CD4-positive, alpha-beta T cell (primary cell): ENCODE results near the gene F10. TPM values are rescaled to one million over a fixed set of nuclear protein-coding genes. Genes with fewer than 3 reads are reported as not detected.

Source experiments
- ATAC-seq: fragments of 200-7000 bp; cut with Tn5 transposase; one replicate; pipeline ENCODE4 v1.10.0; 2022; ENCODE audit warnings: mild to moderate bottlenecking; ENCODE audit not compliant: poor library complexity
- CTCF ChIA-PET: fragments of 350-600 bp; sonication (Branson Sonifier 250); formaldehyde crosslinking; loops from one replicate; lab custom pipeline; 2021; ENCODE audit warnings: antibody characterized with exemption, inconsistent platforms; lab: Charles Lee
- POLR2A ChIA-PET: fragments of 350-600 bp; sonication (Branson Sonifier 250); formaldehyde crosslinking; loops from one replicate; lab custom pipeline; 2021; ENCODE audit warnings: antibody characterized with exemption, inconsistent platforms; lab: Charles Lee
- DNase-seq, 14 experiments: peaks; one replicate each; pipeline ENCODE4 v3.0.0-alpha.2; 2013 to 2020; ENCODE audit warnings: mixed read lengths in 2 of 14
- H3K27ac ChIP-seq, 2 donors: one replicate each; pipeline versions ENCODE4 v1.5.1 to v1.7.0; 2013; ENCODE audit warnings: low read length in 2 of 2, low read depth in 1 of 2, mild to moderate bottlenecking in 1 of 2
- H3K27me3 ChIP-seq, 2 experiments: 1 replicate in 1 of 2; 2 replicates in 1 of 2; pipeline versions ENCODE4 v1.6.1 to v1.7.0; 2013; ENCODE audit warnings: low read length in 2 of 2, control low read depth in 1 of 2, mild to moderate bottlenecking in 1 of 2, moderate library complexity in 1 of 2; ENCODE audit not compliant: insufficient read depth in 2 of 2, control insufficient read depth in 1 of 2
- H3K36me3 ChIP-seq: one replicate; pipeline ENCODE4 v1.6.1; 2013; ENCODE audit warnings: low read length, control low read depth; ENCODE audit not compliant: insufficient read depth
- H3K4me1 ChIP-seq: one replicate; pipeline ENCODE4 v1.6.1; 2013; ENCODE audit warnings: low read length, control low read depth; ENCODE audit not compliant: insufficient read depth
- H3K4me3 ChIP-seq: one replicate; pipeline ENCODE4 v1.5.1; 2013; ENCODE audit warnings: mild to moderate bottlenecking, low read length, moderate library complexity
- H3K9me3 ChIP-seq, 2 experiments: 1 replicate in 1 of 2; 2 replicates in 1 of 2; pipeline versions ENCODE4 v1.6.1 to v1.7.0; 2013; ENCODE audit warnings: low read length in 2 of 2, mild to moderate bottlenecking in 2 of 2, control low read depth in 1 of 2, moderate library complexity in 1 of 2; ENCODE audit not compliant: control insufficient read depth in 1 of 2, insufficient read depth in 1 of 2
- H3K27ac Mint-ChIP-seq: one replicate; pipeline ENCODE4 v1.8.0; 2020; ENCODE audit warnings: mixed read lengths
- H3K27me3 Mint-ChIP-seq: one replicate; pipeline ENCODE4 v1.8.0; 2021; ENCODE audit warnings: mixed read lengths
- H3K36me3 Mint-ChIP-seq: one replicate; pipeline ENCODE4 v1.8.0; 2021; ENCODE audit warnings: low read depth, mixed read lengths
- H3K4me1 Mint-ChIP-seq: one replicate; pipeline ENCODE4 v1.8.0; 2021; ENCODE audit warnings: low read depth, mixed read lengths
- H3K4me3 Mint-ChIP-seq: one replicate; pipeline ENCODE4 v1.8.0; 2020; ENCODE audit warnings: mild to moderate bottlenecking, mixed read lengths
- H3K9me3 Mint-ChIP-seq: one replicate; pipeline ENCODE4 v1.8.0; 2020; ENCODE audit warnings: mixed read lengths
- intact Hi-C, 2 experiments: fragments of 100-400 bp; cut with DNase I in 1 of 2; cut with micrococcal nuclease in 1 of 2; formaldehyde crosslinking; loops; one replicate each; pipeline versions ENCODE4 v1.15.1 to v1.9.0; 2023 to 2025; cut with DNase I, micrococcal nuclease
- total RNA-seq, 174 experiments: library from RNA in 2 of 174; stranded (reverse) in 2 of 174; gene quantifications; one replicate each; pipeline ENCODE4 v1.2.3 and lab custom pipeline; 2021 to 2026
- TF ChIP-seq, protein P1 (sequence below): fragments of 200-600 bp; IDR thresholded peaks from one replicate; pipeline ENCODE4 v1.8.0; 2022; ENCODE audit warnings: antibody characterized with exemption, mild to moderate bottlenecking

The F10 gene
- total RNA-seq, 2 experiments from 2014 or later = not detected

DNA sequence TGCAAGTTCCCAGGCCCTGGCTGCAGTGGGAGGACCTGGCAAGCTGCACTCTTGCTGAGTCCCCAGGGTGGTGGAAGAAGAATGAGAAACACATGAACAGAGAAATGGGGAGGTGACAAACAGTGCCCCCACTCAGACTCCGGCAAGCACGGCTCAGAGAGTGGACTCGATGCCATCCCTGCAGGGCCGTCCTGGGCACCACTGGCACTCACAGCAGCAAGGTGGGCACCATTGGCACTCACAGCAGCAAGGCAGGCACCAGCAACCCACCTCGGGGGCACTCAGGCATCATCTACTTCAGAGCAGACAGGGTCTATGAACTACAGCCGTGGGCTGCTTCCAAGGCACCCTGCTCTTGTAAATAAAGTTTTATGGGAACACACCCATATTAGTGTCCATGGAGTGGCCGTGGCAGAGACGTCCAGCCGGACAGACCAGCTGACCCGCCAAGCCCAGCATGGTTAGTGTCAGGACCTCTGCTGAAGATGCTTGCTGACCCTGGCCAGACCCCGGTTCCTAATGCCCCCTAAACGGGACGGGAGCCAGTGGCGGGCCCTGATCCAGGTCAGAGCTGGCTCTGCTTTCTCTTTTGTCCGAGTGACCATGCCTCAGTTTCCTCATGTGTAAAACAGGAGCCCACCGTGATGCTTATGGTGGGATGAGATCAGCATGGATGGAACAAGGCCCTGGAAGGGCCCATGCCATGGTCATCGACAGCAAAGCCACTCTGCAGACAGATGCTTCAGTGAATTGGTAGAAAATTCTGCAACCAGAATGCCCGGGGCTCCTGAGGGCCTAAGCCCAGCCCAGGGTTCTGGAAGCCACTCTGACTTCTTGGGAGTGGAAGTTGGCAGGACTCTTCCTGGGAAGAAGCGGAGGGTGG lies 2.1 kb upstream of the F10 start:
- Histone ChIP-seq H3K27ac (no peak overlapping the region), H3K9me3 (no peaks in the 10 kb centered on the region), H3K36me3 (no peaks in the 10 kb centered on the region), H3K4me1 (no peaks in the 10 kb centered on the region), H3K27me3 (peaks cover 0 to 2% of the 10 kb centered on the region in 2 experiments), H3K4me3 (no peak overlapping the region)
- ATAC-seq (no peak), DNase-seq (no peak)
- Mint-ChIP-seq H3K4me1 (no peaks in the 10 kb centered on the region), H3K4me3 (no peak overlapping the region), H3K9me3 (no peaks in the 10 kb centered on the region), H3K27me3 (peaks cover under 1% of the 10 kb centered on the region), H3K36me3 (no peaks in the 10 kb centered on the region), H3K27ac (no peak overlapping the region)
- POLR2A ChIA-PET = no interaction called here
- TF ChIP-seq, protein P1, sequence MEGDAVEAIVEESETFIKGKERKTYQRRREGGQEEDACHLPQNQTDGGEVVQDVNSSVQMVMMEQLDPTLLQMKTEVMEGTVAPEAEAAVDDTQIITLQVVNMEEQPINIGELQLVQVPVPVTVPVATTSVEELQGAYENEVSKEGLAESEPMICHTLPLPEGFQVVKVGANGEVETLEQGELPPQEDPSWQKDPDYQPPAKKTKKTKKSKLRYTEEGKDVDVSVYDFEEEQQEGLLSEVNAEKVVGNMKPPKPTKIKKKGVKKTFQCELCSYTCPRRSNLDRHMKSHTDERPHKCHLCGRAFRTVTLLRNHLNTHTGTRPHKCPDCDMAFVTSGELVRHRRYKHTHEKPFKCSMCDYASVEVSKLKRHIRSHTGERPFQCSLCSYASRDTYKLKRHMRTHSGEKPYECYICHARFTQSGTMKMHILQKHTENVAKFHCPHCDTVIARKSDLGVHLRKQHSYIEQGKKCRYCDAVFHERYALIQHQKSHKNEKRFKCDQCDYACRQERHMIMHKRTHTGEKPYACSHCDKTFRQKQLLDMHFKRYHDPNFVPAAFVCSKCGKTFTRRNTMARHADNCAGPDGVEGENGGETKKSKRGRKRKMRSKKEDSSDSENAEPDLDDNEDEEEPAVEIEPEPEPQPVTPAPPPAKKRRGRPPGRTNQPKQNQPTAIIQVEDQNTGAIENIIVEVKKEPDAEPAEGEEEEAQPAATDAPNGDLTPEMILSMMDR = no peak
- intact Hi-C loops = no loop called here
- CTCF ChIA-PET = no interaction called here

DNA sequence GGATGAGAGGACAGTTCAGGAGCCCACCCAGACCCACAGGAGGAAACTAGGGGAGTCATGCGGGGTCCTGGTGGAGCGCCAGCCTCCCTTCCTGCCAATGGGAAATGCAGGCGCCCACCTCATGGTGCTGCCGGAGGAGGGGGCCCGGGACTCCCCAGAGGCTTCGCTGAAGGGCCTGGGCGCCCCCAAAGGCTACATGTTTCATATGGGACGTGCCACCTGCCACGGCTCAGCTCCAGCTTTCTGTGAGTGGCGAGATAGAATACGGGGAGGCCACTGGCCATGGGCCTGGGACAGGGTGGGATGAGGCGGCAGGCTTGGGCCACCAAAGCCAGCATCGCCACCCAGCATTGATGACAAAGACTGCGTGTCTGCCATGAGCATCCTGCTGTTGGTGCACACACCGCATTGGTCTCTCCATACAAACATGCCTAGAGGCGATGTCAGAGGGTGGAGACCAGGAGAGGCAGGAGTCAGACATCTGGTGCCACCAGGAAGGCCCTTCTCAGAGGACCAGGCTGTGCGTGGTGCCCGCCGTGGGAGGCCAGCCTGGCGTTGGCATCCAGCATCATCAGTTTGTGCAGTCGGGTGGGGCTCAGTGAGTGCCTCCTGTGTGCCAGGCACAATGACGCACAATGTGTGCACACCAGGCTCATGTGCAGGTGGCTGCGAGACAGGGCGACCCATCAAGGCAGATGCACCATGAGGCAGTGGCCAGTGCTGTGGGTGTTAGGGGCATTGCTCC lies 1.2 kb upstream of the F10 start:
- Histone ChIP-seq H3K4me3 (no peak overlapping the region), H3K9me3 (no peaks in the 10 kb centered on the region), H3K4me1 (no peaks in the 10 kb centered on the region), H3K27ac (no peak overlapping the region), H3K36me3 (no peaks in the 10 kb centered on the region), H3K27me3 (peaks cover 0 to 4% of the 10 kb centered on the region in 2 experiments)
- no peaks in the 10 kb centered on the region for H3K4me1 Mint-ChIP-seq
- H3K27ac Mint-ChIP-seq = no peak overlapping the region
- H3K36me3 Mint-ChIP-seq = no peaks in the 10 kb centered on the region
- TF ChIP-seq, protein P1 = no peak
- DNase-seq = no peak
- intact Hi-C loops = no loop called here
- ChIA-PET CTCF (no interaction called here), POLR2A (no interaction called here)
- no peaks in the 10 kb centered on the region for H3K9me3 Mint-ChIP-seq
- ATAC-seq = no peak
- H3K27me3 Mint-ChIP-seq = peaks cover 5% of the 10 kb centered on the region
- H3K4me3 Mint-ChIP-seq = no peak overlapping the region

DNA sequence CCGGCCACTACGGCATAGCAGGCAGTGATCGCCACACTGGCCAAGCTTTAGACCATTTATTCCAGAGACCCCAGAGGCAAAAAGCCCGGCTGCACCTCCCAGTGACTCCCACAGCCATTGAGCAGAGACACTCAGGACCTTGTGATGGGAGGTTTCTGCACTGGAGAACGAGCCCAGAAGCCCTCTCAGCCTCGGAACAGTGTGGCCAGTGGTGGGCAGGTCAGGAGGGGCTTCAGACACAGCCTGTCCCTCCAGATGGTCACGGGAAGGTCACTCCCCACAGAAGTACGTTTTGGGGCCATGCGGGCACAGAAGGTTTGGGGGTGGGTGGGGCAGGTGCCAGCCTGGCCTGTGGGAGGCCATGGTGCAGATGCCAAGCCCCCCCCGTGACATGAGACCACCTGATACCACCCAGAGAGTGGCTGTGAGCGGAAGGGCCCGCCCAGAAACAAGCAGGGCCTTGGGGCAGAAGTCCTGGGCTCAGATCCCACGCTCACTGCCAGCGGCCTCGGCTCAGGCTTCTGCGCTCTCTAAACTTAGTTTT lies 599 bp upstream of the F10 start:
- no peaks in the 10 kb centered on the region for H3K4me1 ChIP-seq

More for the DNA sequence above, 599 bp upstream of the F10 start:
- H3K36me3 Mint-ChIP-seq = no peaks in the 10 kb centered on the region
- Histone ChIP-seq H3K36me3 (no peaks in the 10 kb centered on the region), H3K27me3 (peaks cover 0 to 4% of the 10 kb centered on the region in 2 experiments), H3K4me3 (no peak overlapping the region), H3K9me3 (no peaks in the 10 kb centered on the region), H3K27ac (no peak overlapping the region)
- DNase-seq = no peak
- H3K27ac Mint-ChIP-seq = no peak overlapping the region
- H3K4me3 Mint-ChIP-seq = no peak overlapping the region
- ChIA-PET CTCF (no interaction called here), POLR2A (no interaction called here)
- no peak for ATAC-seq
- TF ChIP-seq, protein P1 = no peak
- H3K4me1 Mint-ChIP-seq = no peaks in the 10 kb centered on the region
- H3K27me3 Mint-ChIP-seq = peaks cover 8% of the 10 kb centered on the region
- intact Hi-C loops = no loop called here
- no peaks in the 10 kb centered on the region for H3K9me3 Mint-ChIP-seq
